ENCODE results near the gene MIXL1. TPM values are rescaled to one million over a fixed set of nuclear protein-coding genes. Genes with fewer than 3 reads are reported as not detected.

Gene MIXL1
- total RNA-seq, 1 experiment from 2014 or later = not detected

GRCh38 chr1:226212545-226212944 is 10.9 kb upstream of the MIXL1 start:
- ChIA-PET RAD21 (ENCODE audit: low non-redundant PET in 1 of 2, low total read pairs in 2 of 2, uncharacterized antibody in 2 of 2, unreplicated experiment in 2 of 2) (no interaction called here), CTCF (interaction anchor here (1.5 kb wide), 1 partner anchor 12 kb away, joined by 4 read pairs; no protein-coding TSS in a partner anchor), POLR2A (no interaction called here)
- Histone ChIP-seq H3K79me2 (ENCODE audit: insufficient read depth, low read length) (no peaks in the 10 kb centered on the region), H3K27ac (ENCODE audit: low read depth, low read length) (no peak overlapping the region), H3K27me3 (ENCODE audit: insufficient read depth, low read length) (no peaks in the 10 kb centered on the region), H3K4me3 (replicated peaks in 1 of 2; ENCODE audit: low read depth in 1 of 2, low read length in 2 of 2) (no peak overlapping the region), H3K9me2 (ENCODE audit: insufficient read depth) (no peaks in the 10 kb centered on the region), H3K9ac (ENCODE audit: low read length) (no peak overlapping the region), H2AFZ (ENCODE audit: low read depth, low read length, poor library complexity, severe bottlenecking) (no peak overlapping the region), H3K36me3 (ENCODE audit: control insufficient read depth in 1 of 2, insufficient read depth in 2 of 2, low read length in 2 of 2) (no peaks in the 10 kb centered on the region), H3K4me1 (ENCODE audit: control insufficient read depth in 1 of 2, insufficient read depth in 2 of 2, low read length in 2 of 2) (no peaks in the 10 kb centered on the region), H4K20me1 (ENCODE audit: insufficient read depth) (no peaks in the 10 kb centered on the region), H3K4me2 (ENCODE audit: low read length) (no peak overlapping the region), H3K9me3 (ENCODE audit: control insufficient read depth in 1 of 2, insufficient read depth in 1 of 2, low read depth in 1 of 2, low read length in 2 of 2) (no peaks in the 10 kb centered on the region)
- DNase-seq (ENCODE audit: low read depth, low spot score) (no peak), ATAC-seq (no peak)
- no TSS peak for BruUV-seq (replicated peaks)
- TF ChIP-seq RAD21 (IDR thresholded peaks at IDR 0.05; ENCODE audit: low read depth) (no peak), SRF (IDR thresholded peaks at IDR 0.05; ENCODE audit: low read depth) (no peak), EZH2 (IDR thresholded peaks at IDR 0.05) (no peak), ELF1 (IDR thresholded peaks at IDR 0.05; ENCODE audit: borderline replicate concordance, low read depth) (no peak), SP1 (IDR thresholded peaks at IDR 0.05; ENCODE audit: low read depth) (no peak), CBX3 (IDR thresholded peaks at IDR 0.05; ENCODE audit: low read depth) (no peak), MAX (IDR thresholded peaks at IDR 0.05) (no peak), ZNF274 (IDR thresholded peaks at IDR 0.05; ENCODE audit: low read depth, low read length) (no peak), CEBPB (IDR thresholded peaks at IDR 0.05; ENCODE audit: low read depth) (no peak), CTCF (IDR thresholded peaks at IDR 0.05 in 2 of 3, conservative IDR thresholded peaks at IDR 0.05 in 1 of 3; ENCODE audit: borderline replicate concordance in 1 of 3, insufficient read depth in 1 of 3, low read depth in 2 of 3, low read length in 2 of 3) (no peak)
- TF ChIP-seq, protein P1, sequence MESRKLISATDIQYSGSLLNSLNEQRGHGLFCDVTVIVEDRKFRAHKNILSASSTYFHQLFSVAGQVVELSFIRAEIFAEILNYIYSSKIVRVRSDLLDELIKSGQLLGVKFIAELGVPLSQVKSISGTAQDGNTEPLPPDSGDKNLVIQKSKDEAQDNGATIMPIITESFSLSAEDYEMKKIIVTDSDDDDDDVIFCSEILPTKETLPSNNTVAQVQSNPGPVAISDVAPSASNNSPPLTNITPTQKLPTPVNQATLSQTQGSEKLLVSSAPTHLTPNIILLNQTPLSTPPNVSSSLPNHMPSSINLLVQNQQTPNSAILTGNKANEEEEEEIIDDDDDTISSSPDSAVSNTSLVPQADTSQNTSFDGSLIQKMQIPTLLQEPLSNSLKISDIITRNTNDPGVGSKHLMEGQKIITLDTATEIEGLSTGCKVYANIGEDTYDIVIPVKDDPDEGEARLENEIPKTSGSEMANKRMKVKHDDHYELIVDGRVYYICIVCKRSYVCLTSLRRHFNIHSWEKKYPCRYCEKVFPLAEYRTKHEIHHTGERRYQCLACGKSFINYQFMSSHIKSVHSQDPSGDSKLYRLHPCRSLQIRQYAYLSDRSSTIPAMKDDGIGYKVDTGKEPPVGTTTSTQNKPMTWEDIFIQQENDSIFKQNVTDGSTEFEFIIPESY (IDR thresholded peaks at IDR 0.05; ENCODE audit: extremely low read depth, insufficient replicate concordance, low read length) = no peak
- intact Hi-C loops (cut with micrococcal nuclease) = no loop called here

All from HCT116 (cell line).